ENCODE measurements around the gene MTA1.

MTA1 gene

GRCh38 chr14:105490267-105490571, 70.6 kb downstream of the MTA1 start:
- no peak for TF ChIP-seq CTCF (conservative IDR thresholded peaks at IDR 0.05; ENCODE audit: low read depth)
- no peak for DNase-seq (ENCODE audit: low spot score)
- POLR2A ChIA-PET (ENCODE audit: low non-redundant PET), result no interaction called here
- peak overlapping the region; percentile 100 for H3K27ac ChIP-seq
- CTCF ChIA-PET, result interaction anchor here (0.5 to 2.1 kb wide), 23 partner anchors 9 to 400 kb away, joined by 3 to 24 read pairs (median 3); no protein-coding TSS in a partner anchor

- ChIA-PET POLR2A (ENCODE audit: low non-redundant PET) (no interaction called here), CTCF (interaction anchor here (0.5 to 2.1 kb wide), 21 partner anchors 9 to 401 kb away, joined by 3 to 24 read pairs (median 4); no protein-coding TSS in a partner anchor)
- DNase-seq (ENCODE audit: low spot score), result peak; percentile 98
- TF ChIP-seq CTCF (conservative IDR thresholded peaks at IDR 0.05; ENCODE audit: low read depth), result peak; percentile 93
- H3K27ac ChIP-seq, result peak within 1 kb of the TSS; percentile 100
Observed at GRCh38 chr14:105490572-105491365, 71.1 kb downstream of the MTA1 start, which contains the start of gene TEDC1. TEDC1 (plus strand) TSS chr14:105491246; CDS start chr14:105491376, 130 bp downstream.

- POLR2A ChIA-PET (ENCODE audit: low non-redundant PET), result no interaction called here
- peak overlapping the region; percentile 100 for H3K27ac ChIP-seq
- CTCF ChIA-PET, result interaction anchor here (0.6 to 1.1 kb wide), 3 partner anchors 37 to 123 kb away, joined by 3 to 6 read pairs (median 4); no protein-coding TSS in a partner anchor
- no peak for TF ChIP-seq CTCF (conservative IDR thresholded peaks at IDR 0.05; ENCODE audit: low read depth)
- DNase-seq (ENCODE audit: low spot score), result peak; percentile 89
Observed at GRCh38 chr14:105491366-105491973, 71.8 kb downstream of the MTA1 start.

GRCh38 chr14:105492031-105492970, 72.7 kb downstream of the MTA1 start:
- DNase-seq (ENCODE audit: low spot score), result no peak
- ChIA-PET CTCF (interaction anchor here (0.6 to 1.1 kb wide), 2 partner anchors 36 to 124 kb away, joined by 4 to 6 read pairs; no protein-coding TSS in a partner anchor), POLR2A (ENCODE audit: low non-redundant PET) (no interaction called here)
- H3K27ac ChIP-seq, result peak overlapping the region; percentile 100
- no peak for TF ChIP-seq CTCF (conservative IDR thresholded peaks at IDR 0.05; ENCODE audit: low read depth)

GRCh38 chr14:105492971-105493871, 73.6 kb downstream of the MTA1 start:
- H3K27ac ChIP-seq, result peak overlapping the region; percentile 100
- no peak for DNase-seq (ENCODE audit: low spot score)
- no peak for TF ChIP-seq CTCF (conservative IDR thresholded peaks at IDR 0.05; ENCODE audit: low read depth)
- ChIA-PET POLR2A (ENCODE audit: low non-redundant PET) (no interaction called here), CTCF (interaction anchor here (1.1 kb wide), 1 partner anchor 35 kb away, joined by 7 read pairs; no protein-coding TSS in a partner anchor)
